IPS-15b (cell line): Measurements from ENCODE around the gene EFCAB13.

Experiments used
- H3K27me3 ChIP-seq: one replicate; pipeline ENCODE4 v1.6.1; 2013; ENCODE audit warnings: low read length; ENCODE audit not compliant: control insufficient read depth, insufficient read depth
- H3K36me3 ChIP-seq: one replicate; pipeline ENCODE4 v1.6.1; 2013; ENCODE audit warnings: low read length; ENCODE audit not compliant: control insufficient read depth, insufficient read depth
- H3K4me1 ChIP-seq: one replicate; pipeline ENCODE4 v1.6.1; 2013; ENCODE audit warnings: mild to moderate bottlenecking, low read length; ENCODE audit not compliant: control insufficient read depth, insufficient read depth
- H3K4me3 ChIP-seq: one replicate; pipeline ENCODE4 v1.5.1; 2013; ENCODE audit warnings: low read depth, low read length
- H3K9ac ChIP-seq: one replicate; pipeline ENCODE4 v1.6.1; 2013; ENCODE audit warnings: low read depth, mild to moderate bottlenecking, low read length
- H3K9me3 ChIP-seq: one replicate; pipeline ENCODE4 v1.6.1; 2013; ENCODE audit warnings: mild to moderate bottlenecking, low read length; ENCODE audit not compliant: control insufficient read depth, insufficient read depth

Gene EFCAB13

GRCh38 chr17:47323382-47324223, at the start of gene EFCAB13:
Gene EFCAB13, plus strand, starts transcription at chr17:47323955. Its CDS starts 4,399 bp downstream, at chr17:47328354.
- Histone ChIP-seq H3K9me3 (no peaks in the 10 kb centered on the region), H3K9ac (peak within 1 kb of the TSS; percentile 88)

DNA sequence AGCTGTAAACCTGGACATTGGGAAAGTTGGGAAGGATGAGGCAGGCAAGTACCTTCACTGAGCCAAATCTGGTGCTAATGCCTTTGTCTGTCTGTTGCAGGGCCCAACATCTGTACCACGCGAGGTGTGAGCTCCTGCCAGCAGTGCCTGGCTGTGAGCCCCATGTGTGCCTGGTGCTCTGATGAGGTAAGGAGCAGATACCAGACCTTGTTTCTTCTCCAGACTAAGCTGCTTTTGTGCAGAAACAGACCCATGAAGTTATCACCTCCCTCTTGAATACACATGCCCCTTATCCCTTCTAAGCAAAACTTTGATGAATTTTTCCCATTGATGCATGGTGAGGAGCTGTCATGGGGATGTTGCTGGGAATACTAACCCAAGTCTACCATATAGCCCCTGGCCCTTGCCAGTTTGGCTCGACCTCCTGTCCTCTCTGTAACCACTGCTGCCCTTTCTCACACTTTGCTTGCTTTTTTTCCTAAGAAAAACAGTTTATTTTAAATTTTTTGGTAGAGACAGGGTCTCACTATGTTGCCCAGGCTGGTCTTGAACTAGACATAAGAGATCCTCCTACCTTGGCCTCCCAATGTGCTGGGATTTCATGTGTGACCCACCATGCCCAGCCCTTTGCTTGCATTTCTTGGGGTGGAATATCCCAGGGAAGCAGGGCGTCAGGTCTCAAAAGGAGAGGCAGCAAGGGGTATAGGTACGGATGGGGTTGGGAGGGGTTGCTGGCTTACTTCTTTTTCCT, 49.3 kb upstream of the EFCAB13 start:
- no peak overlapping the region for H3K9ac ChIP-seq
- H3K36me3 ChIP-seq: no peaks in the 10 kb centered on the region
- peaks cover 22% of the 10 kb centered on the region for H3K4me1 ChIP-seq
- no peaks in the 10 kb centered on the region for H3K9me3 ChIP-seq
- H3K27me3 ChIP-seq: no peaks in the 10 kb centered on the region
- H3K4me3 ChIP-seq: no peak overlapping the region

More at GRCh38 chr17:47323382-47324223, at the start of gene EFCAB13:
- H3K27me3 ChIP-seq: peaks cover 9% of the 10 kb centered on the region
- H3K36me3 ChIP-seq: no peaks in the 10 kb centered on the region
- no peaks in the 10 kb centered on the region for H3K4me1 ChIP-seq
- peak within 1 kb of the TSS; percentile 91 for H3K4me3 ChIP-seq

GRCh38 chr17:47275245-47275984, 48.3 kb upstream of the EFCAB13 start:
- peak overlapping the region; percentile 32 for H3K4me3 ChIP-seq
- H3K4me1 ChIP-seq: peaks cover 22% of the 10 kb centered on the region
- no peaks in the 10 kb centered on the region for H3K36me3 ChIP-seq
- no peaks in the 10 kb centered on the region for H3K9me3 ChIP-seq
- H3K27me3 ChIP-seq: no peaks in the 10 kb centered on the region
- no peak overlapping the region for H3K9ac ChIP-seq

- Histone ChIP-seq H3K9ac (no peak overlapping the region), H3K4me3 (no peak overlapping the region), H3K9me3 (no peaks in the 10 kb centered on the region), H3K27me3 (no peaks in the 10 kb centered on the region), H3K36me3 (no peaks in the 10 kb centered on the region), H3K4me1 (peaks cover 22% of the 10 kb centered on the region)
Observed at GRCh38 chr17:47276444-47276843, 47.3 kb upstream of the EFCAB13 start.

GRCh38 chr17:47276868-47277267, 46.9 kb upstream of the EFCAB13 start:
- no peak overlapping the region for H3K4me3 ChIP-seq
- no peak overlapping the region for H3K9ac ChIP-seq
- no peaks in the 10 kb centered on the region for H3K27me3 ChIP-seq
- H3K36me3 ChIP-seq: no peaks in the 10 kb centered on the region
- peaks cover 22% of the 10 kb centered on the region for H3K4me1 ChIP-seq
- no peaks in the 10 kb centered on the region for H3K9me3 ChIP-seq

DNA sequence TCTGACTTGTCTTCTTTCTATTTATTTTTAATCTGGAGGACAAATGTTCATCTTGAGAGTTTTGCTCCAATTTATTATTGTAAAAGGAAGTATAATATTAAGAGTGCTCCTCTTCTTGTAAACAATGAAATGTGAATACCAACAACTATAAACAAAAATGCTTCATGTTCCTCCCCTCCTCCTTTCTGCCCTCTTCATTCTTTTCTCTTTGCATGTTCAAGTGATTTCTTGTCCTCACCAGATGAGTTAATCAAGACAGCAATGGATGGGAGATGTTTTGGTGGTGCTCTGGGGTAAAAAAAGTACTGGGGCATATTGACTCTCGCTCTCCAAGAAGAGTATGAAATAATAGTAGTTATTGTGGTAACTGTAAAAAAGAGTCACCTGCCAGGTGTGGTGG, 45.8 kb upstream of the EFCAB13 start:
- Histone ChIP-seq H3K9me3 (no peaks in the 10 kb centered on the region), H3K36me3 (no peaks in the 10 kb centered on the region), H3K27me3 (no peaks in the 10 kb centered on the region), H3K4me3 (no peak overlapping the region), H3K4me1 (peaks cover 22% of the 10 kb centered on the region), H3K9ac (no peak overlapping the region)

DNA sequence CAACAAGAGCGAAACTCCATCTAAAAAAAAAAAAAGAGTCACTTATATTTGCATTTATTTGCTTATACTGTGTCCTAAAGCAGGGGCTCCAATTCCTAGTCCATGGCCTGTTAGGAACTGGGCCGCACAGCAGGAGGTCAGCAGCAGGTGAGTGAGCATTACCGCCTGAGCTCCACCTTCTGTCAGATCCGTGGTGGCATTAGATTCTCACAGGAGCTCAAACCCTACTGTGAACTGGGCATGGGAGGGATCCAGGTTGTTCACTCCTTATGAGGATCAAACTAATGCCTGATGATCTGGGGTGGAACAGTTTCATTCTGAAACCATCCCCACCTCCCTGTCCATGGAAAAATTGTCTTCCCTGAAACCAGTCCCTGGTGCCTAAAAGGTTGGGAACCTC, 45.2 kb upstream of the EFCAB13 start:
- no peaks in the 10 kb centered on the region for H3K9me3 ChIP-seq
- H3K36me3 ChIP-seq: no peaks in the 10 kb centered on the region
- no peak overlapping the region for H3K4me3 ChIP-seq
- H3K27me3 ChIP-seq: no peaks in the 10 kb centered on the region
- H3K9ac ChIP-seq: no peak overlapping the region
- H3K4me1 ChIP-seq: peaks cover 22% of the 10 kb centered on the region

- Histone ChIP-seq H3K27me3 (no peaks in the 10 kb centered on the region), H3K4me3 (no peak overlapping the region), H3K4me1 (peaks cover 22% of the 10 kb centered on the region), H3K9ac (no peak overlapping the region), H3K9me3 (no peaks in the 10 kb centered on the region), H3K36me3 (no peaks in the 10 kb centered on the region)
Observed at GRCh38 chr17:47279062-47279801, 44.5 kb upstream of the EFCAB13 start.

DNA sequence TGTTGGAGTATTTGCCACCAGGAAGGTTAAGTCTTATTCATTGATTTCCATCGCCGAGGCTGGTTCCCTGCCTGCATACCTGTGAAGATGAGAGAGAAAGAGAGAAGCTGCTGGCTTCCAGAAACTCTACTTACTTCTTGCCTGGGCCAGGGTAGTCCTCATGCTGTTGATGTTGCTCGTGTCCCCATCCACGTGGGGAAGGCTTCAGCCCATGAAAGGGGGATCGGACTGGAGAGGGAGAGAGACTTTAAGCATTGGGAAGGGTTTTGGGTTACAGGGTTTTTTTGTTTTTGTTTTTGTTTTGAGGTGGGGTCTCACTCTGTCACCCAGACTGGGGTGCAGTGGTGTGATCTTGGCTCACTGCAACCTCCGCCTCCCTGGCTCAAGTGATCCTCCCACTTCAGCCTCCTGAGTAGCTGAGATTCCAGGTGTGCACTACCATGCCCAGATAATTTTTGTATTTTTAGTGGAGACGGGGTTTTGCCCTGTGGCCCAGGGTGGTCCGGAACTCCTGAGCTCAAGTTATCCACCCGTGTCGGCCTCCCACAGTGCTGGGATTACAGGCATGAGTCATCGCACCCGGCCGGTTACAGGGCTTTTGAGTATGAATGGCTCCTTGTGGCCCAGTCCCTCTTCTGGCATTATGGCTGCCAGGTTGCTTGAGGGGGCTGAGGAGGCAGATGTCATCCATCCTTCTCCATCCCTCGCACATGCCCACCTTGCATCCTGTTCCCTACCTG, 43.5 kb upstream of the EFCAB13 start:
- H3K27me3 ChIP-seq: no peaks in the 10 kb centered on the region
- H3K36me3 ChIP-seq: no peaks in the 10 kb centered on the region
- no peaks in the 10 kb centered on the region for H3K9me3 ChIP-seq
- peaks cover 16% of the 10 kb centered on the region for H3K4me1 ChIP-seq
- H3K4me3 ChIP-seq: no peak overlapping the region
- H3K9ac ChIP-seq: no peak overlapping the region

DNA sequence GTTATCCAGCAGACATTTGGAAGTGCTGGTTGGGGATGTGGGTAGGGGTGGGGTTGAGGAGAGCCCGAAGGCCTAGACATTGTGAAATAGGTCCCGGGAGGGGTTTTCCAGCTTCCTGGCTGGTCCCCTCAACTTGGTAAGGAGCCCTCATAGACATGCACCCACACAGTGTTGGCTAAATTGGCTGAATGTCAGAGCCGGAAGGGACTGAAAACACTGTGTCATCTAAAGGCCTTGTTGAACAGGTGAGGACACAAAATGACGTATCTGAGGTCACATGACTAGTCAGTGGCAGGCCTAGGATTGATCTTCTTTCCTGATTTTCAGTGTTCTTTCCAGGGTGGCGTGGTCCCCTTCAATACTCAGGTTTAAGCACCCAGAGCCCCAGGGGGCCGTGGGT, 42.5 kb upstream of the EFCAB13 start:
- Histone ChIP-seq H3K27me3 (no peaks in the 10 kb centered on the region), H3K36me3 (no peaks in the 10 kb centered on the region), H3K9ac (no peak overlapping the region), H3K4me1 (peaks cover 8% of the 10 kb centered on the region), H3K4me3 (no peak overlapping the region), H3K9me3 (no peaks in the 10 kb centered on the region)
